KMS-11 (cell line): ENCODE measurements around the gene KMT2B.
A peak's percentile ranks its signal among the peaks of the same experiment; 100 is the strongest.
"Not testable (repeated sequence)": the region's sequence is repeated elsewhere in the genome, so short reads cannot be mapped to it uniquely, and the experiment has no call there.

ENCODE experiments used
- H2AFZ ChIP-seq: fragments of 200-600 bp; sonication (generic); 2 replicates; pipeline ENCODE4 v1.6.1; 2016; ENCODE audit warnings: antibody characterized with exemption, mixed run types, low read depth
- H3K27ac ChIP-seq: fragments of 200-600 bp; sonication (generic); 2 replicates; pipeline ENCODE4 v1.6.1; 2016; ENCODE audit warnings: mild to moderate bottlenecking, mixed run types
- H3K27me3 ChIP-seq: fragments of 200-600 bp; sonication (generic); 2 replicates; pipeline ENCODE4 v1.6.1; 2017; ENCODE audit warnings: mild to moderate bottlenecking, low read depth, mixed run types, moderate library complexity; ENCODE audit not compliant: insufficient read depth
- H3K36me3 ChIP-seq: fragments of 200-600 bp; sonication (generic); 2 replicates; pipeline ENCODE4 v1.6.1; 2017; ENCODE audit warnings: mild to moderate bottlenecking, mixed run types; ENCODE audit not compliant: insufficient read depth
- H3K4me1 ChIP-seq: fragments of 200-600 bp; sonication (generic); 2 replicates; pipeline ENCODE4 v1.6.1; 2016; ENCODE audit warnings: mild to moderate bottlenecking, low read depth, mixed run types; ENCODE audit not compliant: poor library complexity, severe bottlenecking
- H3K4me2 ChIP-seq: fragments of 200-600 bp; sonication (generic); 2 replicates; pipeline ENCODE4 v1.7.0; 2016; ENCODE audit warnings: mild to moderate bottlenecking, mixed run types
- H3K4me3 ChIP-seq: fragments of 200-600 bp; sonication (generic); IDR thresholded peaks from 2 replicates; pipeline ENCODE4 v1.6.1; 2017; ENCODE audit warnings: low read depth, low read length, mixed read lengths; ENCODE audit not compliant: insufficient read depth
- H3K79me2 ChIP-seq: fragments of 200-600 bp; sonication (generic); 2 replicates; pipeline ENCODE4 v1.6.1; 2016; ENCODE audit warnings: low read depth, mixed run types; ENCODE audit not compliant: insufficient read depth
- H3K9ac ChIP-seq: fragments of 200-600 bp; sonication (generic); 2 replicates; pipeline ENCODE4 v1.6.1; 2016; ENCODE audit warnings: mild to moderate bottlenecking, mixed run types
- H4K20me1 ChIP-seq: fragments of 200-600 bp; sonication (generic); 2 replicates; pipeline ENCODE4 v1.6.1; 2016; ENCODE audit warnings: mild to moderate bottlenecking, mixed run types; ENCODE audit not compliant: insufficient read depth
- CTCF ChIP-seq: fragments of 200-600 bp; sonication (generic); conservative IDR thresholded peaks from 2 replicates; pipeline ENCODE4 v1.6.1; 2017; ENCODE audit warnings: low read depth, mild to moderate bottlenecking, antibody characterized with exemption, low read length, moderate library complexity, mixed read lengths

The KMT2B gene

GRCh38 chr19:35671818-35672217, 46.0 kb upstream of the KMT2B start:
- H3K4me3 ChIP-seq = no peak overlapping the region
- TF ChIP-seq CTCF = no peak
- no peak overlapping the region for H2AFZ ChIP-seq
- H3K9ac ChIP-seq = no peak overlapping the region
- H3K36me3 ChIP-seq = no peaks in the 10 kb centered on the region
- H3K4me1 ChIP-seq = no peaks in the 10 kb centered on the region
- H3K4me2 ChIP-seq = no peak overlapping the region
- H3K27me3 ChIP-seq = peaks cover 57% of the 10 kb centered on the region
- no peak overlapping the region for H3K27ac ChIP-seq
- H3K79me2 ChIP-seq = no peaks in the 10 kb centered on the region
- H4K20me1 ChIP-seq = no peaks in the 10 kb centered on the region

- peak overlapping the region; percentile 40; the same call in 1 of the 2 replicates for H2AFZ ChIP-seq
- H3K27me3 ChIP-seq = peaks cover 49% of the 10 kb centered on the region
- no peaks in the 10 kb centered on the region for H4K20me1 ChIP-seq
- no peaks in the 10 kb centered on the region for H3K36me3 ChIP-seq
- TF ChIP-seq CTCF = no peak
- H3K79me2 ChIP-seq = no peaks in the 10 kb centered on the region
- H3K4me1 ChIP-seq = no peaks in the 10 kb centered on the region
- H3K9ac ChIP-seq = no peak overlapping the region
- H3K4me3 ChIP-seq = no peak overlapping the region
- H3K4me2 ChIP-seq = peak overlapping the region; percentile 26; the same call in 1 of the 2 replicates
- H3K27ac ChIP-seq = no peak overlapping the region
Observed at GRCh38 chr19:35673121-35673804, 44.5 kb upstream of the KMT2B start.

- H3K9ac ChIP-seq = no peak overlapping the region
- H3K27ac ChIP-seq = no peak overlapping the region
- no peak overlapping the region for H3K4me3 ChIP-seq
- H3K4me1 ChIP-seq = no peaks in the 10 kb centered on the region
- TF ChIP-seq CTCF = no peak
- H4K20me1 ChIP-seq = no peaks in the 10 kb centered on the region
- H3K79me2 ChIP-seq = no peaks in the 10 kb centered on the region
- no peaks in the 10 kb centered on the region for H3K36me3 ChIP-seq
- no peak overlapping the region for H2AFZ ChIP-seq
- H3K4me2 ChIP-seq = no peak overlapping the region
- H3K27me3 ChIP-seq = peaks cover 45% of the 10 kb centered on the region
Observed at GRCh38 chr19:35675589-35676140, 42.1 kb upstream of the KMT2B start.

GRCh38 chr19:35689836-35690235, 28.0 kb upstream of the KMT2B start:
- H3K9ac ChIP-seq = no peak overlapping the region
- no peaks in the 10 kb centered on the region for H3K79me2 ChIP-seq
- H2AFZ ChIP-seq = no peak overlapping the region
- H3K27ac ChIP-seq = no peak overlapping the region
- H3K4me3 ChIP-seq = no peak overlapping the region
- H3K4me1 ChIP-seq = no peaks in the 10 kb centered on the region
- no peaks in the 10 kb centered on the region for H4K20me1 ChIP-seq
- peaks cover 18% of the 10 kb centered on the region; the same call in 1 of the 2 replicates for H3K27me3 ChIP-seq
- no peak for TF ChIP-seq CTCF
- H3K4me2 ChIP-seq = no peak overlapping the region
- no peaks in the 10 kb centered on the region for H3K36me3 ChIP-seq

- not testable (repeated sequence) for H4K20me1 ChIP-seq, H3K27ac ChIP-seq, H2AFZ ChIP-seq, H3K9ac ChIP-seq, H3K4me2 ChIP-seq, H3K4me3 ChIP-seq, H3K4me1 ChIP-seq, H3K36me3 ChIP-seq, H3K79me2 ChIP-seq
- H3K27me3 ChIP-seq = peaks cover 18% of the 10 kb centered on the region; the same call in 1 of the 2 replicates
Observed at GRCh38 chr19:35691106-35691505, 26.7 kb upstream of the KMT2B start.
